CD14-positive monocyte (primary cell): ENCODE results near the gene C1QTNF5. TPM values are rescaled to one million over a fixed set of nuclear protein-coding genes. Genes with fewer than 3 reads are reported as not detected.

Source experiments
- DNase-seq, 3 donors: peaks; one replicate each; pipeline ENCODE4 v3.0.0-alpha.2; 2011 to 2022
- H2AFZ ChIP-seq: 2 replicates; pipeline ENCODE4 v1.6.0; 2012; ENCODE audit warnings: mild to moderate bottlenecking, low read depth, low read length, inconsistent platforms; ENCODE audit not compliant: insufficient read depth, poor library complexity, severe bottlenecking
- H3K27ac ChIP-seq, 2 donors: 1 replicate in 1 of 2; 2 replicates in 1 of 2; pipeline ENCODE4 v1.5.1; 2012 to 2013; ENCODE audit warnings: low read length in 2 of 2, control low read depth in 1 of 2, inconsistent platforms in 1 of 2, low read depth in 1 of 2, mild to moderate bottlenecking in 1 of 2
- H3K27me3 ChIP-seq, 2 donors: one replicate each; pipeline versions ENCODE4 v1.6.0 to v1.6.1; 2011 to 2013; ENCODE audit warnings: low read length in 2 of 2; ENCODE audit not compliant: control insufficient read depth in 2 of 2, insufficient read depth in 2 of 2
- H3K36me3 ChIP-seq, 2 donors: replicated peaks in 1 of 2; 1 replicate in 1 of 2; 2 replicates in 1 of 2; pipeline versions ENCODE4 v1.5.1 to v1.6.1; 2012 to 2013; ENCODE audit warnings: low read length in 2 of 2, control low read depth in 1 of 2, inconsistent platforms in 1 of 2, mild to moderate bottlenecking in 1 of 2; ENCODE audit not compliant: insufficient read depth in 2 of 2, control insufficient read depth in 1 of 2
- H3K4me1 ChIP-seq, 2 donors: 1 replicate in 1 of 2; 2 replicates in 1 of 2; pipeline versions ENCODE4 v1.5.1 to v1.6.1; 2012 to 2013; ENCODE audit warnings: low read length in 2 of 2, control low read depth in 1 of 2, inconsistent platforms in 1 of 2, mild to moderate bottlenecking in 1 of 2, moderate library complexity in 1 of 2; ENCODE audit not compliant: insufficient read depth in 2 of 2, control insufficient read depth in 1 of 2
- H3K4me2 ChIP-seq: replicated peaks from 2 replicates; pipeline ENCODE3; 2012; ENCODE audit warnings: low read length, moderate library complexity, mild to moderate bottlenecking; ENCODE audit not compliant: poor library complexity, severe bottlenecking; ENCODE audit errors: extremely low read depth
- H3K4me3 ChIP-seq, 3 experiments: fragments of 200-600 bp in 1 of 3; sonication (generic) in 1 of 3; replicated peaks in 1 of 3; 1 replicate in 2 of 3; 2 replicates in 1 of 3; pipeline ENCODE4 v1.5.1; 2011 to 2013; ENCODE audit warnings: low read length in 3 of 3, mild to moderate bottlenecking in 3 of 3, control low read depth in 2 of 3, low read depth in 2 of 3, inconsistent platforms in 1 of 3, moderate library complexity in 1 of 3
- H3K79me2 ChIP-seq: 2 replicates; pipeline ENCODE4 v1.6.0; 2012; ENCODE audit warnings: mild to moderate bottlenecking, control low read depth, inconsistent platforms, low read length, moderate library complexity; ENCODE audit not compliant: insufficient read depth
- H3K9ac ChIP-seq: 2 replicates; pipeline ENCODE4 v1.6.0; 2017; ENCODE audit warnings: low read length, mild to moderate bottlenecking; ENCODE audit not compliant: insufficient read depth, poor library complexity, severe bottlenecking
- H3K9me3 ChIP-seq, 2 donors: replicated peaks in 1 of 2; 1 replicate in 1 of 2; 2 replicates in 1 of 2; pipeline versions ENCODE4 v1.5.1 to v1.6.1; 2012 to 2013; ENCODE audit warnings: low read length in 2 of 2, control low read depth in 1 of 2; ENCODE audit not compliant: control insufficient read depth in 1 of 2, insufficient read depth in 1 of 2
- H4K20me1 ChIP-seq: 2 replicates; pipeline ENCODE4 v1.6.0; 2012; ENCODE audit warnings: mild to moderate bottlenecking, low read length, control low read depth, moderate library complexity; ENCODE audit not compliant: insufficient read depth
- H3K27ac Mint-ChIP-seq, 7 donors: one replicate each; pipeline ENCODE4 v1.8.0; 2020; ENCODE audit warnings: mild to moderate bottlenecking in 7 of 7, mixed read lengths in 7 of 7, moderate library complexity in 6 of 7, inconsistent platforms in 2 of 7
- H3K27me3 Mint-ChIP-seq, 3 donors: one replicate each; pipeline ENCODE4 v1.8.0; 2021 to 2022; ENCODE audit warnings: low read depth in 3 of 3, mild to moderate bottlenecking in 3 of 3, mixed read lengths in 3 of 3, moderate library complexity in 3 of 3, inconsistent platforms in 1 of 3
- H3K36me3 Mint-ChIP-seq, 2 donors: one replicate each; pipeline ENCODE4 v1.8.0; 2020; ENCODE audit warnings: mixed read lengths in 2 of 2, inconsistent platforms in 1 of 2, mild to moderate bottlenecking in 1 of 2
- H3K4me1 Mint-ChIP-seq: one replicate; pipeline ENCODE4 v1.8.0; 2020; ENCODE audit warnings: mild to moderate bottlenecking, mixed read lengths
- H3K4me3 Mint-ChIP-seq, 2 donors: one replicate each; pipeline ENCODE4 v1.8.0; 2020; ENCODE audit warnings: mild to moderate bottlenecking in 2 of 2, mixed read lengths in 2 of 2, moderate library complexity in 1 of 2
- H3K9me3 Mint-ChIP-seq, 7 donors: one replicate each; pipeline ENCODE4 v1.8.0; 2020 to 2022; ENCODE audit warnings: mixed read lengths in 7 of 7, mild to moderate bottlenecking in 6 of 7, moderate library complexity in 6 of 7, inconsistent platforms in 2 of 7
- WGBS: methylation state at CpG from one replicate; pipeline ENCODE4 v1.1.5; 2013; ENCODE audit warnings: missing lambda C conversion rate; ENCODE audit not compliant: insufficient coverage; 5-methylcytosine and 5-hydroxymethylcytosine counted together
- intact Hi-C, 2 donors: fragments of 100-400 bp; cut with micrococcal nuclease; formaldehyde crosslinking; loops; one replicate each; pipeline versions ENCODE4 v1.15.0 to v1.15.1; 2023
- polyA plus RNA-seq, 3 donors: library from polyadenylated mRNA; depleted of rRNA in 1 of 3; unstranded in 2 of 3; stranded (reverse) in 1 of 3; fragments of 300-500 nt in 2 of 3; fragments of >200 nt in 1 of 3; fragmentation: Illumina TruSeq in 2 of 3; gene quantifications; 1 replicate in 2 of 3; 2 replicates in 1 of 3; pipeline ENCODE4 v1.2.3, GENCODE V29; 2012 to 2021
- TF ChIP-seq, protein P1 (sequence below): fragments of 200-600 bp; IDR thresholded peaks from one replicate; pipeline ENCODE4 v1.8.0; 2022; ENCODE audit warnings: antibody characterized with exemption, mild to moderate bottlenecking

Gene C1QTNF5
- polyA plus RNA-seq, 3 donors, result not detected

- Histone ChIP-seq H3K4me1 (no peaks in the 10 kb centered on the region), H4K20me1 (no peaks in the 10 kb centered on the region), H3K4me3 (no peak overlapping the region), H3K27ac (no peak overlapping the region), H3K36me3 (no peaks in the 10 kb centered on the region), H2AFZ (no peak overlapping the region), H3K9ac (no peak overlapping the region), H3K4me2 (no peak overlapping the region), H3K27me3 (peaks cover 0 to 14% of the 10 kb centered on the region in 2 donors), H3K9me3 (no peaks in the 10 kb centered on the region), H3K79me2 (no peaks in the 10 kb centered on the region)
- Mint-ChIP-seq H3K36me3 (no peaks in the 10 kb centered on the region), H3K4me1 (no peaks in the 10 kb centered on the region), H3K27me3 (peaks cover 27 to 44% (median 36%) of the 10 kb centered on the region in 3 donors), H3K4me3 (no peak overlapping the region), H3K9me3 (no peaks in the 10 kb centered on the region), H3K27ac (no peak overlapping the region)
- TF ChIP-seq, protein P1, sequence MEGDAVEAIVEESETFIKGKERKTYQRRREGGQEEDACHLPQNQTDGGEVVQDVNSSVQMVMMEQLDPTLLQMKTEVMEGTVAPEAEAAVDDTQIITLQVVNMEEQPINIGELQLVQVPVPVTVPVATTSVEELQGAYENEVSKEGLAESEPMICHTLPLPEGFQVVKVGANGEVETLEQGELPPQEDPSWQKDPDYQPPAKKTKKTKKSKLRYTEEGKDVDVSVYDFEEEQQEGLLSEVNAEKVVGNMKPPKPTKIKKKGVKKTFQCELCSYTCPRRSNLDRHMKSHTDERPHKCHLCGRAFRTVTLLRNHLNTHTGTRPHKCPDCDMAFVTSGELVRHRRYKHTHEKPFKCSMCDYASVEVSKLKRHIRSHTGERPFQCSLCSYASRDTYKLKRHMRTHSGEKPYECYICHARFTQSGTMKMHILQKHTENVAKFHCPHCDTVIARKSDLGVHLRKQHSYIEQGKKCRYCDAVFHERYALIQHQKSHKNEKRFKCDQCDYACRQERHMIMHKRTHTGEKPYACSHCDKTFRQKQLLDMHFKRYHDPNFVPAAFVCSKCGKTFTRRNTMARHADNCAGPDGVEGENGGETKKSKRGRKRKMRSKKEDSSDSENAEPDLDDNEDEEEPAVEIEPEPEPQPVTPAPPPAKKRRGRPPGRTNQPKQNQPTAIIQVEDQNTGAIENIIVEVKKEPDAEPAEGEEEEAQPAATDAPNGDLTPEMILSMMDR, result no peak
- intact Hi-C loops, result no loop called here
- 76% methylated on average over 6 of the region's 16 CpGs for WGBS
- no peak for DNase-seq
Measured at GRCh38 chr11:119347940-119348605, 7.4 kb upstream of the C1QTNF5 start.

- Histone ChIP-seq H3K4me1 (no peaks in the 10 kb centered on the region), H3K36me3 (no peaks in the 10 kb centered on the region), H3K27me3 (peaks cover 0 to 18% of the 10 kb centered on the region in 2 donors), H3K9me3 (no peaks in the 10 kb centered on the region), H3K9ac (no peak overlapping the region), H3K27ac (no peak overlapping the region), H4K20me1 (no peaks in the 10 kb centered on the region), H3K79me2 (no peaks in the 10 kb centered on the region), H2AFZ (no peak overlapping the region), H3K4me3 (no peak overlapping the region), H3K4me2 (no peak overlapping the region)
- TF ChIP-seq, protein P1, result no peak
- Mint-ChIP-seq H3K27ac (no peak overlapping the region), H3K27me3 (peaks cover 28 to 48% (median 45%) of the 10 kb centered on the region in 3 donors), H3K9me3 (no peaks in the 10 kb centered on the region), H3K4me3 (no peak overlapping the region), H3K4me1 (no peaks in the 10 kb centered on the region), H3K36me3 (no peaks in the 10 kb centered on the region)
- WGBS, result no CpG with 5 or more reads among the region's 2 CpGs
- intact Hi-C loops, result no loop called here
- no peak for DNase-seq
Measured at GRCh38 chr11:119347242-119347641, 6.6 kb upstream of the C1QTNF5 start.
